Brain pericyte (primary cell): ENCODE results near the gene NPTXR.

Experiments
- DNase-seq: peaks from one replicate; pipeline ENCODE4 v3.0.0-alpha.2; 2012; ENCODE audit warnings: low read depth, low spot score

The NPTXR gene

GRCh38 chr22:38843657-38844314 is at the start of gene NPTXR:
Gene NPTXR (minus strand): TSS chr22:38844028.
- DNase-seq: no peak

DNA sequence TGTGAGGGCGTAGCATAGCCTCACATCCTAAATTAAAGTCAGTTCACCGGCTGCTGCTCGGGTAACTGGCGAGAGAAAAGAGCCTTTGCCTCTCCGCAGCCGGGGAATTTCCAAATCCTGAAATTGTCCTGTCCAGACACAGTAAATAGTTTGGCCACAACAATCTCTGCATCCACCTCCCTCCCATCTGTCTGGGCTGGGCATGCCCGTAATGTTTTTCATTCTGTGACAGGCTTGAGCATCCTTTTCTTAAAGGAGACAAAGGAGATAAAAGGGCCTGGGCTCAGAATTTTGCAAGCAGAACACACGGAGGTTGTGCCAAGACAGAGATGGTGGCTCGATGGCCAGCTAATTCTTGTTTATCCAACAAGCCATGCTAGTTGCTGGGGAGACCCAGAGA is 47.4 kb upstream of the NPTXR start:
- no peak for DNase-seq

DNA sequence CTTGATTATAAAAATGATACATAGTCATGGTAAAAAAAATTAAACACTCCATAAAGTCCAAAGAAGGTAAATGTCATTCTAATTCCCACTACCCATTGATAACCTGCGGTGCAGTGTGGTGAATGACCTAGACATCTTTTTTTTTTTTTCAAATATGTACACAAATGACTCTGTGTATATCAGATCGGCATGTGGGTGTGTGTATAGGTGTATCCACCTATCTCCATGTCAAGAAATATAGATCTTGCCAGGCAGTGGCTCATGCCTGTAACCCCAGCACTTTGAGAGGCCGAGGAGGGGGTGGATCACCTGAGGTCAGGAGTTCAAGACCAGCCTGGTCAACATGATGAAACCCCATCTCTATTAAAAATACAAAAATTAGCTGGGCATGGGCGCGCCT is 46.5 kb upstream of the NPTXR start:
- DNase-seq: no peak

GRCh38 chr22:38886333-38886732 is 42.5 kb upstream of the NPTXR start:
- no peak for DNase-seq

DNA sequence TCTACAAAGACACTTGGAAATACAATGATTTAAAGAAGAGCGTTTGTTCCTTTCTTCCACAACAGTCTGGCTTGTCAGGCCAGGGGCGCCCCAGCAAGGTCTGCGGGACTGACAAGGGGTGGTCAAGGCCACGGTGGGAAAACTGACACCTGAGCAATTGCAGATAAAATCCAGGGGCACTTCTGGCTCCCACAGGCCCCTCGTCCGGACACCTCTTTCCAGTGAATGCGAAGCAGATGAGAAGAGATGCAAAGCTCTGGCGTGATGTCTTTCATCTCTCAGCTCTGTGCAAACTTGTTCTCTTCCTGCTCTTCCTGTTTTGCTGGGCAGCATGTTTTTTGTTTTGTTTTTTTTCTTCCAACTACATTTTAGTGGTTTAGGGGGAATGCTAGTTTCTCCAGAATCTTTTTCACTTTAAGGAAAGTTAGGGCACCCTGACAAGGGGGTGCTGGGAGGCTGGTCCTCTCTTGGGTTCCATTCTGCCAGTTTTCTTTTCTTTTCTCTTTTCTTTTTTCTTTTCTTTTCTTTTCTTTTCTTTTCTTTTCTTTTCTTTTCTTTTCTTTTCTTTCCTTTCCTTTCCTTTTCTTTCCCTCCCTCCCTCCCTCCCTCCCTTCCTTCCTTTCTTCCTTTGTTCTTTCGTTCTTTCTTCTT is 39.3 kb upstream of the NPTXR start:
- DNase-seq: no peak

GRCh38 chr22:38881997-38882879 is 38.4 kb upstream of the NPTXR start:
- no peak for DNase-seq

DNA sequence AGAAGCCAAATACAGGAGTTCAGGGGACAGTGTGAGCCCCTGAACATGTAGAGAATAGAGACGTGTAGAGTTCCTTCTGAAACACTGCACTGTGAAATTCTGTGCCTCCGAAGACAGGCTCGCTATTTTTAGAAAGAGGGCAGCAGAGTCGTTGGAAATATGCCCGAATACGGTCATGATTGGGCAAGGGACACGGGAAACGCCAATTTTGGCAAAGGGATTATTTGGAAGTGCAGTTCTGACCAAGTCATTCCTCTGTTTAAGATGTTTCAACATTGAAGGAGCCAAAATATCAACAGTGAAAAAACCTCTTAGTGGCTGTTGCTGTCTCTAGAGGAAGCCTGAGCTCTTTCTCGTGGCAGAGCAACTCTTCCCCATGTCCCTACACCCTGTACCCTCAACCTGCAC is 37.6 kb upstream of the NPTXR start:
- no peak for DNase-seq

DNA sequence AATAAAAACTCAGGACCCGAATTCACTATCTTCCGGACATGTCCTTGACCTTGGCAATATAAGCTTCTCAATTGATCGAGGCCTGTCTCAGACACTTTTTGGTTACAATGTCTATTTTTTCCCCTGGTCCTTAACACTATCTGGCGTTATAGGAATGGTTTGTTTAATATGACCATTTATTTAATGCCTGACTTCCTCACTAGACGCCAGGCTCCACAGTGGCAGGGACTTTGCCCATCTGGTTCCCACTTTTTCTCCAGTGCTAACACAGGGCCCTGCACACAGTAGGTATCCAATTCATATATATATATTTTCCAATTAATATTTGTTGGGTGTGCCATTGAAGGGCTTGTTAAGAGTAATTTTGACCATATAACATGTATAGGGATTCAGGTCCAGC is 36.1 kb upstream of the NPTXR start:
- DNase-seq: no peak

DNA sequence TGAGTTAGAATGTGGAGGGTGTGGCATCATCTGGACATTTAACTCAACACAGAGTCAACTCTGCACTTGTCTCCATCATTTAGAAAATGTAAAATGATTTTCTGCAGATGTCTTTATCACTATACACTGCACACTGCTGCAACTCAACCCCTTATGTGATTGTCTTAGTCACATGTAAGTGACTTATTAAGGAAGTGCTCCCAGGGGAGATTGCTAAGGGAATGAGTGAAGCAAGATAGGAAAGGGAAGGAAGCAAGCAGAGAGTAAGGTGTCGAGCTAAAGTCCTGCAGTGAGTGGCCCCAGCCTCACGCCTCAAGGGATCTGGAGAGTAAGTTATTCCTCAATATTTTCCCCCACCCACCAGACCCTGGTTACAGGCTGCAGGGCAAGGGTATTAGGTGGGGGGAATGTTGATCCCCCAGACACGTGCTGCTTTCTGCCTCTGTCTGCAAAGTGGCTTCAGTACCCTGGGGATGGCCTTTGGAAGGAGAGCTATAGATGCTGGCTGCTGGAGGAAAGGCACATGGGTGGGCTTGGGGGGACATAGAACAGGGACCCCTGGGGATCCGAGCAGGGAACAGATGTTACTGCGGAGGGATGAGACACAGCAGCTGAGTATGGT is 35.4 kb upstream of the NPTXR start:
- no peak for DNase-seq

DNA sequence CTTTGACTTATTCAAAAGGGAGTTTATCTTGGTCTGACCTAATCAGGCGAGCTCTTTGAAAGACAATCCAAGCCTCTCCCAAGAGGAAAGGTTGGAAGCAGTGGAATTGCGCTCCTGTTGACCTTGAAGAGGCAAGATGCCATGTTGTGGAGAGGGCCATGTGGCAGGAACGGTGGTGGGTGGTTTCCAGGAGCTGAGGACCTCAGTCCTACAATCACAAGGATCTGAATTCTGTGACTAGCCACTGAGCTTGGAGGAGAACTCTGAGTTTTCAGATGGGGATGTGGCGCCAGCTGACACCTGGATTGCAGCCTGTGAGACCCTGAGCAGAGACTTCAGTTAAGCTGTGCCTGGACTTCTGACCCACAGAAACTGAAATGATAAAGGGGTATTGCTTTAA is 34.2 kb upstream of the NPTXR start:
- no peak for DNase-seq

- no peak for DNase-seq
Measured at GRCh38 chr22:38874529-38875222, 30.8 kb upstream of the NPTXR start.

- DNase-seq: no peak
Measured at GRCh38 chr22:38873469-38874411, 29.9 kb upstream of the NPTXR start.

GRCh38 chr22:38872831-38873248 is 29.0 kb upstream of the NPTXR start:
- no peak for DNase-seq

DNA sequence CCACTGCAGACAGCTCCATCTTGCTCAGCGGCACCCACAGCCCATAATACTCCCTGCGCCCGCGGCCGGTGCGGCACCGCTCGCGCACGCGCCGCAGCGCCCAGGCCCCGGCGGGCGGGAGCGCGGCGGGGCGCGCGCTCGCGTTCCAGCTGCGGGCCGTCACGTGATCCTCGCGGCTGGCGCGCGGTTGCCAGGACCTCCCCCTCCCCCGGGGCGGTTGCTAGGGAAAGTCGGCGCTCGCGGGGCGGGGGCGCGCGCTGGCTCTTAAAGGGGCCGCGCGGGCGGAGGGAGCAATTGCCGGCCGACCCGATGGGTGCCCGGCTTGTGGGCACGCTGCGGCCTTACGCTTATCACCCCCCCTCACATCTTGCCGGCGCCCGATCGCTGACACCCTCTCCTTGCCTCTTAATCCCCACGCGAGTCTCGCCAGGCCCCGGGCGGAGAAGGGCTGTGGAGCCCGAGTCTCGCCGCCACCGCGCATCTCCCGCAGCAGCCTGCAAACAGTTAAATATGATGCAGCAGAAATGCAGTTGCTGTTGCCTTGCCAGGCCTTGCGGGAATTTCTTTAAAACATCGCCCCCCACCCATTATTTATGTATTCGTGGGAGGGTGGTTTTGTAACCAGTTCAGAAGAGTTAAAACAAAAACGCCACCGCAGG is 28.5 kb upstream of the NPTXR start, which contains the start of gene CBX6:
CBX6 (minus strand) TSS at position 45 of the 659 bp plus-strand sequence; CDS start at position 19, 26 bp downstream.
- DNase-seq: peak; percentile 74

DNA sequence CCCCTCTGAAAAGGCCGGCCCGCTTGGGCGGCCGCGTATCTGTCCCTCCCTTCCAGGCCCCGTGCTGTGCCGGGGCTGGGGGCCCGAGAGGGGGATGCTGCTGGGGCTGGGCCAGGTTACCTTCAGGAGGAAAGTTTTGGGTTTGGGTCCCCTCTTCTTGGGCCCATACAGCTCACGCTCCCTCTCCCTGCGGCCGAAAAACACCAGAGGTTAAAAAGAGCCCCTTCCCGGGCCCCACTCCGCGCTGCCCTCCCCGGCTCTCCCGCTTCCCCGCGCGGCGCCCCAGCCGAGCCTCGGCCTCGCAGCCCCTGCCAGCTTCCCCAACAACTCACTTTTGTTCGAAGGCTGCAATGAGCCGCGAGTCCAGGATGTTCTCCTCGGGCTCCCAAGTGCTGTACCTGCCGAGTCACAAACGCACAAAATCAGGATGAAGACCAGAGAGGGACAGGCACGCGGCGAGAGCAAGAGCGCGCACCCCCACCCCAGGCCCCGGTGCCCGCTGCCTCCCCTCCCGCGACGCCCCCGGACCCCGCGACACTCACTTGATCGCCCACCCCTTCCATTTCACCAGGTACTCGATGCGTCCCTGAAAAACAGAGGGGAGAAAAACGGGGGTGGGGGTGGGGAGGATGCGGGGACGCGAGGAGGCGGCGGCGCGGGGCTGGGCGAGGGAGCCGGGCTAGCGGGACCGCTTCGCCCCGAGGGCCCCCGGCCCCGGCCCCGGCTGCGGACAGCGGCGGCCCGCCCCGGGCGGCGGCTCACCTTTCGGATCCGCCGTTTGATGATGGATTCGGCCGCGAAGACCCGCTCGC is 27.7 kb upstream of the NPTXR start:
- no peak for DNase-seq

DNA sequence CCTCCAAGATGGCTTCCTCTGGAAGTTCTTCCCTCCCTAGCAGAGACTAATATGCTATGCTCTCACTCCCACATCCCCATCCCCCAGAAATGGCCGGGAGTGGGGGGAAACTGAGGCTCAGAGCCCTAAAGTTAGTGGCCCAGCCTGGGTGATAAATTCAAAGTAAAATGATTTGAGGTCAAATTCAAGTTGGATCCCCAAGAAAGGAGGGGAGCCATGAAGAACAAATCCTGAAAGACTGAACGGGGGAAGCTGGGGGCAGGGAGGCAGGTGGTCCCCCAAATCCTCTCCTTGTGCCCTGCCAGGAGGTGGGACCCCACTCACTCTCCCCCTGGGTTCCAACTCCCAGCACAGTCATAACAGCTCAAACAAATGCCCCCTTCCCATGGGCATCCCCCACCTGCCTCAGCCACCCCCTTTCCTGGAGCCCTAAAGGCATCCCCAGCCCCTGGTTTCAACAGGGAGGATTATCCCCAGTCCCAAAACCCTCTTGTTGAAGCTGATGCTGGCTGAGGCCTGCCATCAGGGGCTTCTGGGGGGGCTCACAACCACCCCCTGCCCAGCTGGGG is 27.0 kb upstream of the NPTXR start:
- no peak for DNase-seq

- peak; percentile 38 for DNase-seq
Measured at GRCh38 chr22:38870312-38870741, 26.5 kb upstream of the NPTXR start.

DNA sequence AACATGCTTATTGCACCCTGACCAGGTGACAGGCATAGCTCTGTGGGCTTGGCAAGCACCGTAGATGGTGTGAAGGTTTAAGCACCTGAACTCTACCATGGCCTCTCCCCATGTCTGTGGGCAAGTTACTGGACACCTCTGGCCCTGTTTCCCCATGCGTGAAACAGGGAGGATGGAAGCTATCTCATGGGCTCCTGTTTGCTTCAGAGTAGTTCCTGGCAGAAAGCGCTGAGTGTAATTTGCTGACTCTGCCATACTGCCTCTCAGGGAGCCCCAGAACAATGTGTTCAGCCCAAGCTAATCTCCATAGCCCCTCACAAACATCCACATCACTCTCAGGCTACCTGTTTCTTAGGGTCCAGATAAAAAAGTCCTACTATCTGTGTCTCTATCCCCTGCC is 25.8 kb upstream of the NPTXR start:
- no peak for DNase-seq
